HG03521 (cell line): ENCODE results near the gene LITAFD.

ENCODE experiments used
- ATAC-seq: cut with Tn5 transposase; IDR thresholded peaks from one replicate; pipeline ENCODE4 v1.9.1; 2021; ENCODE audit warnings: mild to moderate bottlenecking, moderate library complexity; ENCODE audit not compliant: unreplicated experiment

The LITAFD gene

GRCh38 chr16:8919089-8919933 lies 37.2 kb downstream of the LITAFD start:
- ATAC-seq: no peak

- no peak for ATAC-seq
These were observed 37.8 kb downstream of the LITAFD start for GRCh38 chr16:8919934-8920462.

GRCh38 chr16:8920645-8921346 lies 38.6 kb downstream of the LITAFD start:
- no peak for ATAC-seq

- no peak for ATAC-seq
These were observed 39.3 kb downstream of the LITAFD start for GRCh38 chr16:8921347-8921984.

- no peak for ATAC-seq
These were observed 41.0 kb downstream of the LITAFD start for GRCh38 chr16:8923199-8923598.

GRCh38 chr16:8924214-8924613 lies 42.1 kb downstream of the LITAFD start:
- ATAC-seq: no peak

- ATAC-seq: no peak
These were observed 43.3 kb downstream of the LITAFD start for GRCh38 chr16:8925455-8925854.

GRCh38 chr16:8926827-8927226 lies 44.7 kb downstream of the LITAFD start:
- ATAC-seq: no peak

GRCh38 chr16:8928467-8928957 lies 46.4 kb downstream of the LITAFD start:
- no peak for ATAC-seq

- no peak for ATAC-seq
These were observed 47.1 kb downstream of the LITAFD start for GRCh38 chr16:8929086-8929748.

GRCh38 chr16:8931859-8932258 lies 49.7 kb downstream of the LITAFD start:
- ATAC-seq: no peak

- ATAC-seq: no peak
These were observed 52.5 kb downstream of the LITAFD start for GRCh38 chr16:8934601-8935000.
